GM18909 (cell line): Measurements from ENCODE around the gene C17orf67.

ENCODE experiments used
- ATAC-seq: cut with Tn5 transposase; IDR thresholded peaks from one replicate; pipeline ENCODE4 v1.9.1; 2021; ENCODE audit warnings: mild to moderate bottlenecking; ENCODE audit not compliant: unreplicated experiment, poor library complexity

The C17orf67 gene

GRCh38 chr17:56833809-56834379, at the start of gene C17orf67, which contains the start of gene DGKE:
Gene C17orf67 (minus strand): TSS chr17:56833920. CDS start chr17:56815810, 18,110 bp downstream.
Gene DGKE (plus strand): TSS chr17:56834151. CDS start chr17:56834796, 645 bp downstream.
- peak; percentile 76 for ATAC-seq

GRCh38 chr17:56881685-56882295, 48.1 kb upstream of the C17orf67 start:
- ATAC-seq = no peak

- ATAC-seq = no peak
These were observed 46.9 kb upstream of the C17orf67 start for GRCh38 chr17:56880571-56880970.

- no peak for ATAC-seq
These were observed 46.4 kb upstream of the C17orf67 start for GRCh38 chr17:56880133-56880532.

GRCh38 chr17:56879280-56879679, 45.6 kb upstream of the C17orf67 start:
- no peak for ATAC-seq

- no peak for ATAC-seq
These were observed 43.1 kb upstream of the C17orf67 start for GRCh38 chr17:56876766-56877179.

- peak; percentile 66 for ATAC-seq
These were observed 36.4 kb upstream of the C17orf67 start for GRCh38 chr17:56870081-56870651.

GRCh38 chr17:56868716-56869115, 35.0 kb upstream of the C17orf67 start:
- no peak for ATAC-seq

- no peak for ATAC-seq
These were observed 34.2 kb upstream of the C17orf67 start for GRCh38 chr17:56867948-56868376.

- no peak for ATAC-seq
These were observed 32.8 kb upstream of the C17orf67 start for GRCh38 chr17:56866496-56866895.

GRCh38 chr17:56866076-56866475, 32.4 kb upstream of the C17orf67 start:
- ATAC-seq = no peak

- no peak for ATAC-seq
These were observed 30.3 kb upstream of the C17orf67 start for GRCh38 chr17:56863974-56864373.

- no peak for ATAC-seq
These were observed 28.2 kb upstream of the C17orf67 start for GRCh38 chr17:56861899-56862298.

GRCh38 chr17:56851008-56851407, 17.3 kb upstream of the C17orf67 start:
- no peak for ATAC-seq

- ATAC-seq = no peak
These were observed 16.9 kb upstream of the C17orf67 start for GRCh38 chr17:56850591-56850990.

- ATAC-seq = no peak
These were observed 15.4 kb upstream of the C17orf67 start for GRCh38 chr17:56849131-56849530.

- ATAC-seq = no peak
These were observed 13.4 kb upstream of the C17orf67 start for GRCh38 chr17:56847106-56847505.

- no peak for ATAC-seq
These were observed 12.2 kb upstream of the C17orf67 start for GRCh38 chr17:56845934-56846333.

- no peak for ATAC-seq
These were observed 8.9 kb upstream of the C17orf67 start for GRCh38 chr17:56842577-56842976.

GRCh38 chr17:56838687-56839086, 5.0 kb upstream of the C17orf67 start:
- ATAC-seq = no peak

- no peak for ATAC-seq
These were observed 1.5 kb upstream of the C17orf67 start for GRCh38 chr17:56835264-56835585.
